Activated T-helper 1 cell treated with anti-CD3 and anti-CD28 coated beads, Interleukin-12 subunit alpha, Interleukin-12 subunit beta, Interleukin-2, Interleukin-4 antibody, amounts not matched to agents 30 ng/mL and 10 ng/mL and 1 ng/mL, durations not matched to agents 14 hours and 24 hours and 36 hours (primary cell): ENCODE measurements around the gene ACO2. TPM values are rescaled to one million over a fixed set of nuclear protein-coding genes. Genes with fewer than 3 reads are reported as not detected.
A peak's percentile ranks its signal among the peaks of the same experiment; 100 is the strongest.
"Not testable (repeated sequence)": the region's sequence is repeated elsewhere in the genome, so short reads cannot be mapped to it uniquely, and the experiment has no call there.

Experiments
- DNase-seq: peaks from one replicate; pipeline ENCODE4 v3.0.0; 2021; ENCODE audit warnings: low spot score
- H3K27ac Mint-ChIP-seq: one replicate; pipeline ENCODE4 v1.8.0; 2021; ENCODE audit warnings: mild to moderate bottlenecking, mixed read lengths
- H3K27me3 Mint-ChIP-seq: one replicate; pipeline ENCODE4 v1.8.0; 2022; ENCODE audit warnings: mild to moderate bottlenecking, moderate library complexity, mixed read lengths; ENCODE audit not compliant: insufficient read depth
- H3K36me3 Mint-ChIP-seq: one replicate; pipeline ENCODE4 v1.8.0; 2021; ENCODE audit warnings: low read depth, mixed read lengths
- H3K4me1 Mint-ChIP-seq: one replicate; pipeline ENCODE4 v1.8.0; 2021; ENCODE audit warnings: low read depth, mixed read lengths
- H3K4me3 Mint-ChIP-seq: one replicate; pipeline ENCODE4 v1.8.0; 2021; ENCODE audit warnings: mild to moderate bottlenecking, moderate library complexity, mixed read lengths
- H3K9me3 Mint-ChIP-seq: one replicate; pipeline ENCODE4 v1.8.0; 2021; ENCODE audit warnings: mixed read lengths
- intact Hi-C: fragments of 100-400 bp; cut with micrococcal nuclease; formaldehyde crosslinking; loops from one replicate; pipeline ENCODE4 v1.15.1; 2024
- total RNA-seq: library from RNA; stranded (reverse); gene quantifications from 2 replicates; pipeline ENCODE4 v1.2.3, GENCODE V29; 2022

ACO2 gene
- total RNA-seq, 1 donor from 2014 or later: 101 TPM

GRCh38 chr22:41567512-41567768 is 98.5 kb downstream of the ACO2 start:
- Mint-ChIP-seq H3K36me3 (no peaks in the 10 kb centered on the region), H3K4me1 (peaks cover 5% of the 10 kb centered on the region), H3K27me3 (peaks cover 8% of the 10 kb centered on the region), H3K27ac (no peak overlapping the region), H3K4me3 (no peak overlapping the region), H3K9me3 (no peaks in the 10 kb centered on the region)
- intact Hi-C loops: no loop called here
- DNase-seq: no peak

GRCh38 chr22:41568811-41569210 is 99.9 kb downstream of the ACO2 start:
- Mint-ChIP-seq H3K4me1 (peaks cover 5% of the 10 kb centered on the region), H3K36me3 (no peaks in the 10 kb centered on the region), H3K4me3 (no peak overlapping the region), H3K27me3 (peaks cover 5% of the 10 kb centered on the region), H3K27ac (no peak overlapping the region), H3K9me3 (no peaks in the 10 kb centered on the region)
- intact Hi-C loops: no loop called here
- DNase-seq: no peak

GRCh38 chr22:41570221-41570620 is 101.3 kb downstream of the ACO2 start:
- intact Hi-C loops: no loop called here
- DNase-seq: no peak
- Mint-ChIP-seq H3K9me3 (no peaks in the 10 kb centered on the region), H3K4me1 (peaks cover 5% of the 10 kb centered on the region), H3K4me3 (no peak overlapping the region), H3K27me3 (peaks cover 5% of the 10 kb centered on the region), H3K27ac (no peak overlapping the region), H3K36me3 (no peaks in the 10 kb centered on the region)

GRCh38 chr22:41571786-41572185 is 102.9 kb downstream of the ACO2 start:
- no peaks in the 10 kb centered on the region for H3K9me3 Mint-ChIP-seq
- H3K36me3 Mint-ChIP-seq: peaks cover 3% of the 10 kb centered on the region
- DNase-seq: no peak
- no peak overlapping the region for H3K27ac Mint-ChIP-seq
- no peaks in the 10 kb centered on the region for H3K4me1 Mint-ChIP-seq
- H3K27me3 Mint-ChIP-seq: peaks cover 3% of the 10 kb centered on the region
- H3K4me3 Mint-ChIP-seq: no peak overlapping the region
- intact Hi-C loops: no loop called here

GRCh38 chr22:41572305-41572704 is 103.4 kb downstream of the ACO2 start:
- H3K9me3 Mint-ChIP-seq, H3K27ac Mint-ChIP-seq, H3K27me3 Mint-ChIP-seq, H3K4me1 Mint-ChIP-seq, H3K36me3 Mint-ChIP-seq, DNase-seq, H3K4me3 Mint-ChIP-seq, intact Hi-C loops: not testable (repeated sequence)

- H3K27me3 Mint-ChIP-seq: no peaks in the 10 kb centered on the region
- intact Hi-C loops: no loop called here
- no peaks in the 10 kb centered on the region for H3K9me3 Mint-ChIP-seq
- H3K4me3 Mint-ChIP-seq: no peak overlapping the region
- no peaks in the 10 kb centered on the region for H3K4me1 Mint-ChIP-seq
- DNase-seq: no peak
- H3K27ac Mint-ChIP-seq: no peak overlapping the region
- peaks cover 3% of the 10 kb centered on the region for H3K36me3 Mint-ChIP-seq
Observed at GRCh38 chr22:41573677-41574076, 104.8 kb downstream of the ACO2 start.

- no peak overlapping the region for H3K27ac Mint-ChIP-seq
- H3K27me3 Mint-ChIP-seq: no peaks in the 10 kb centered on the region
- DNase-seq: no peak
- intact Hi-C loops: no loop called here
- no peak overlapping the region for H3K4me3 Mint-ChIP-seq
- peaks cover 5% of the 10 kb centered on the region for H3K36me3 Mint-ChIP-seq
- no peaks in the 10 kb centered on the region for H3K9me3 Mint-ChIP-seq
- no peaks in the 10 kb centered on the region for H3K4me1 Mint-ChIP-seq
Observed at GRCh38 chr22:41574847-41575381, 106.0 kb downstream of the ACO2 start.

- H3K9me3 Mint-ChIP-seq: no peaks in the 10 kb centered on the region
Observed at GRCh38 chr22:41575533-41575932, 106.6 kb downstream of the ACO2 start.

GRCh38 chr22:41576877-41577276 is 108.0 kb downstream of the ACO2 start:
- no peaks in the 10 kb centered on the region for H3K9me3 Mint-ChIP-seq
- H3K36me3 Mint-ChIP-seq: peaks cover 5% of the 10 kb centered on the region
- DNase-seq: peak; percentile 22
- no peaks in the 10 kb centered on the region for H3K4me1 Mint-ChIP-seq
- intact Hi-C loops: no loop called here
- no peaks in the 10 kb centered on the region for H3K27me3 Mint-ChIP-seq
- no peak overlapping the region for H3K27ac Mint-ChIP-seq
- no peak overlapping the region for H3K4me3 Mint-ChIP-seq

More at GRCh38 chr22:41575533-41575932, 106.6 kb downstream of the ACO2 start:
- Mint-ChIP-seq H3K27me3 (no peaks in the 10 kb centered on the region), H3K36me3 (peaks cover 5% of the 10 kb centered on the region), H3K4me3 (no peak overlapping the region), H3K27ac (no peak overlapping the region), H3K4me1 (no peaks in the 10 kb centered on the region)
- intact Hi-C loops: no loop called here
- DNase-seq: no peak

- no peaks in the 10 kb centered on the region for H3K9me3 Mint-ChIP-seq
Observed at GRCh38 chr22:41578114-41578513, 109.2 kb downstream of the ACO2 start.

More at GRCh38 chr22:41578114-41578513, 109.2 kb downstream of the ACO2 start:
- Mint-ChIP-seq H3K27ac (no peak overlapping the region), H3K27me3 (no peaks in the 10 kb centered on the region), H3K4me1 (no peaks in the 10 kb centered on the region), H3K36me3 (peaks cover 8% of the 10 kb centered on the region), H3K4me3 (no peak overlapping the region)
- intact Hi-C loops: no loop called here
- DNase-seq: no peak

Other genes with a start within 250 kb of the ACO2 start
- 0.36 and 0.66 TPM in 2 replicates for gene CHADL, start 228.2 kb upstream of the ACO2 start, total RNA-seq
- gene RANGAP1, start 182.9 kb upstream of the ACO2 start, total RNA-seq: 197 and 199 TPM in 2 replicates
- gene ZC3H7B, start 167.6 kb upstream of the ACO2 start, total RNA-seq: 77.1 and 79.0 TPM in 2 replicates
- 1.6 and 2.1 TPM in 2 replicates for gene TEF, start 87.2 kb upstream of the ACO2 start, total RNA-seq
- 46.0 and 46.4 TPM in 2 replicates for gene TOB2, start 22.3 kb upstream of the ACO2 start, total RNA-seq
- gene PHF5A, start 425 bp upstream of the ACO2 start, total RNA-seq: 83.7 and 96.8 TPM in 2 replicates
- 51.8 and 52.0 TPM in 2 replicates for gene POLR3H, start 75.4 kb downstream of the ACO2 start, total RNA-seq
- gene CSDC2, start 91.9 kb downstream of the ACO2 start, total RNA-seq: not detected in 2 replicates
- gene PMM1, start 120.7 kb downstream of the ACO2 start, total RNA-seq: 21.4 and 22.6 TPM in 2 replicates
- gene DESI1, start 151.9 kb downstream of the ACO2 start, total RNA-seq: 84.8 and 86.4 TPM in 2 replicates
- 367 and 368 TPM in 2 replicates for gene XRCC6, start 152.2 kb downstream of the ACO2 start, total RNA-seq
- 337 and 339 TPM in 2 replicates for gene SNU13, start 219.8 kb downstream of the ACO2 start, total RNA-seq
- 22.3 TPM in 2 replicates for gene MEI1, start 230.4 kb downstream of the ACO2 start, total RNA-seq